ENCODE measurements around the gene RCN2. TPM values are rescaled to one million over a fixed set of nuclear protein-coding genes. Genes with fewer than 3 reads are reported as not detected.
"Not testable (repeated sequence)": the region's sequence is repeated elsewhere in the genome, so short reads cannot be mapped to it uniquely, and the experiment has no call there.

Gene RCN2
- total RNA-seq, 1 donor from 2014 or later, result 35.9 TPM

DNA sequence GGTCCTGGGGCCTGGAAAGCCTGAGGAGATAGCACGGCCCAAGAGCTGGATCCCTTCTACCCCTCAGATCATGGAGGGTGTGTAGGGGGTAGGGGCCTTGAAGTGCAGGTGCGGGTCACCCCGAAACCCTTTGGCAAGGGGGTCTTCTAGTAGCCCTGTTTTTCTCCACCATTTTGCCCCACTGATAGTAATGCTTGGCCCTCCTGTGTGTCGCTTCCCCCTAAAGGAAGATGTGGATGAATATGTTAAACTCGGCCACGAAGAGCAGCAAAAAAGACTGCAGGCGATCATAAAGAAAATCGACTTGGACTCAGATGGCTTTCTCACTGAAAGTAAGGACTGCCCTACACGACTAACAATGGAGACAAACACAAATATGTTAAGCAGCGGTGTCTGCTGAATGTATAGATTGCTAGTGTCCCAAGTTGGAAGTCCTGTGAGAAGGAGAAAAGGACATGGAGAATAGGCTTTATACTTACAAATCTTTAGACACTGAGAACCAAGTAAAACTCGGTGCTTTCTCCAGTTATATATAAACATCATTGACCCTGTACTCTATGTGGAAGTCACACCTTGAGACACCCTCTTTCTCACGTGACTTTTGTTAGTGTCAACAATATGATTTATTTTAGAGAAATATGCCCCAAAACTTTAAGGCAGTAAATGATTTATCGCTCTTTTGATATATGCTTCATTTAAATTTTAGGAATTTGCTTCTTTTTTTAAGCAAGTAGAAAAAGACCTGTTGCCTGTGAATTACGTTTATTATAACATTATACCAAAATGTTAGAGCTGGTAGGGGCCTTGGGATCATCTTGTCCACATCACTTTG lies 802 bp downstream of the RCN2 start:
- peak in 1 of 2 donors; percentile 15 for DNase-seq (ENCODE audit: low read depth in 2 of 2)

DNA sequence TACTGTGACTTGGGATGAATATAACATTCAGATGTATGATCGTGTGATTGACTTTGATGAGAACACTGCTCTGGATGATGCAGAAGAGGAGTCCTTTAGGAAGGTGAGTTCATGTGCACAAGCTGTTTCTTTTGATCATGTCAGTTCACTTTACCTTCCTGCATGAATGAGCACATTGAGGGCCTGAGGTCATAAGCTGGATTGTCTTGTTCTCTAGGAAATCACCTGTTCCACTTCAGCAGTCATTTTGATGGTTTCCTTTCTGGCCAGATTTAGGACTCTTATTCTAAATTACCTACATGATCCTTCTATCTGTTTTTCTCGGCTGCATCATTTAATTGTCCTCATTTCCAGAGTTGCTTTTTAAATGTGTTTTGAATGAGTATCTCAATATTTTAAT lies 4.1 kb downstream of the RCN2 start:
- no peak for DNase-seq (ENCODE audit: low read depth in 2 of 2)

DNA sequence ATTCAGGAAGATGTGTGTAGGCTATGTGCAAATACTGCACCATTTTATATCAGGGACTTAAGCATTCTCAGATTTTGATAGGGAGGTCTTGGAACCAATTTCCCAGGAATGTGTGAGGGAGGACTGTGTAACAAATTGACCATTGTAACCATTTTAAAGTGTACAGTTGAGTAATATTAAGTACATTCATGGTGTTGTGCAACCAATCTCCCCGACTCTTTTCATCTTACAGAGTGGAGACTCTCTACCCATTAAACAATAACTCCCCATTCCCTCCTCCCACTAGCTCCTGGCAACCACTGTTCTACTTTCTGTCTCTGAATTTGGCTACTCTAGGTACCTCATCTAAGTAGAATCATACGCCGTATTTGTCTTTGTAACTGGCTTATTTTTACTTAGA lies 5.1 kb downstream of the RCN2 start:
- no peak for DNase-seq (ENCODE audit: low read depth in 2 of 2)

DNA sequence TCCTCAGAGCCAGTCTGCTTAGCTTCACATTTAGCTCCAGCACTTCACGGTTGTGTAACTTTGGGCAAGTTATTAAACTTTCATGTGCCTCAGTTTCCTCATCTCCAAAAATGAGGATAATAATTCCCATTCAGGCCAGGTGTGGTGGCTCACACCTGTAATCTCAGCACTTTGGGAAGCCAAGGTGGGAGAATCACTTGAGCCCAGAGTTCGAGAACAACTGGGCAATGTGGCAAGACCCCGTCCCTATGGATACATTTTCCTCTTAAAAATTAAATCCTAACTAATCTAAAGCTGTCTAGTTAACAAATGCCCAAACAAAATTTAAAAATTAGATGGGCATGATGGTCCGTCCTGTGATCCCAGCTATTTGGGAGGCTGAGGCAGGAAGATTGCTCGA lies 7.2 kb downstream of the RCN2 start:
- DNase-seq (ENCODE audit: low read depth in 2 of 2), result no peak

DNA sequence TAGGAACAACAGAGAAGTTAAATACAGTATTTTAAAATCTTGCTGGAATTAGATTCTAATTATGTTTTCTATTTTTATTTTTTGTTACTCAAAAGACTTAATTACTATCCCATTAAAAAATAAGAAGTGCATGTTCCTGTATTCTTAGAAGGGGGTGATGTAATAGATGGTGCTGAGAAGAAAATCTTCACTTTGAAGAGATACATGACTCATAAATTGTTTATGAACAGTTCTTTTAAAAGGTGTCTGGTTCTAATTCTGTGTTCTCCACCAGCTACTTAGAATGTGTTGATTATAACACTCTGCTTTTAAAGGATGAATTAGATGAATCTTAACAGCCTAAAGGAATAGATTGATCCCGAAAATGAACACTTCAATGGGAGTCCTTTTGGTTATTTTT lies 8.2 kb downstream of the RCN2 start:
- DNase-seq (ENCODE audit: low read depth in 2 of 2), result no peak

DNA sequence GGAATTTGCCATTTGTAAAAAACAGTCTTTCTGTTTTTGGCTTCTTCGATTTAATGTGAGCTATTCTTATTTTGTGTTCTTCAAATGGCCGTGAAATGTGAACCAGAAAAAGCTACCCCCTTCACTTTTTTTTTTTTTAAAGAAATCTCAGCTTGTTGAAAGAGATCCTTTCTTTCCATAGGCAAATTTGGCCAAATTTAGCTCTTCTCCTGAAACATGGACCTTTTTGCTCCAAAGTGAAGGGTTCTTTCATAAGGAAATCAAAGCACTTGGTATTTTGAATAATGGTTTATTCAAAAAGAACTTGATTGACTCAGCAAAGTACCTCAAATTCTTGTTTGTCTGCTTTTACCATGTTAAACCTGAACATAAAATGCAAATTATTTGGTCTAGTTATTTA lies 10.1 kb downstream of the RCN2 start:
- no peak for DNase-seq (ENCODE audit: low read depth in 2 of 2)

DNA sequence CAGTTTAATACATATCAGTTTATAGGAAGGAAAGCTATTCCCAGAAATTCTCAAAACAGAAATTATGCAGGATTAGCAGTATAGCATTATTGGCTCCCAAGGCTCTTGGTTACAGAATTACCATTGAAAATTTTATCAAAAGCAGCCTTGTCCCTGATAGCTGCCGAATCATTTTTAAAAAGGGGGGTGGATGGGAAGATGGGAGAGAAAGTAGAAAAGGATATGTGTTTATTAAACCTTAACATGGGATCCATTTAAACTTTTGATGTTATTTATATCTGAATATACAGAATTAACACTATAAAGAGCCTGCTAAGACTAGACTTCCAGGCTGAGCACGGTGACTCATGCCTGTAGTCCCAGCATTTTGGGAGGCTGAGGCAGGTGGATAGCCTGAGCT lies 10.8 kb downstream of the RCN2 start:
- DNase-seq (ENCODE audit: low read depth in 2 of 2), result no peak

DNA sequence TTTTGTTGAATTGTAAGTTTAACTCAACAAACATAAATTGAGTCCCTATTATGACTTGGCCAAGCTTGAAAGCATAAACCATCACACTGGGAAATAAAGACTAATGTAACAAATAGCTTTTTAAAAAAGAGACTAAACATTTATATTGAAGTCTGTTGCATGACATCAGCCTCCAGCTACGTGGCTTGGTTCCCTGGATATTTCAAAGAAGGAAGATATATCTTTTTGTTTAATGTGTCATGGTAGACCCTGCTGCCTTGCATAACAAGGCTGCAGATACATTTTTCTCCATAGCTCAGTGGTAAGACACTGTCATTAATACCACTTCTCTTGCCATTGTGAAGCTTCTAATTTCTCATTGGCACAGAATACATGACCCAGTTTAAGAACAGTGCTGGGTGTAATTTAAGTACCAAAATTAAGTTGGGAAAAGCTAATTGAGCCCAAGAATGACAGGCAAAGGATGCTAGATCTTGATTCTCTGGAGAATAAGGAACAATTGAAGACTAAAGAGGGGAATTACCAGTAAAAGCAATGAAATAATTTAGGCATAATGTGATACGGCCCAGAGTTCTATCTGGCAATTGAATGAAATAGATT lies 14.0 kb downstream of the RCN2 start:
- DNase-seq (ENCODE audit: low read depth in 2 of 2), result no peak

DNA sequence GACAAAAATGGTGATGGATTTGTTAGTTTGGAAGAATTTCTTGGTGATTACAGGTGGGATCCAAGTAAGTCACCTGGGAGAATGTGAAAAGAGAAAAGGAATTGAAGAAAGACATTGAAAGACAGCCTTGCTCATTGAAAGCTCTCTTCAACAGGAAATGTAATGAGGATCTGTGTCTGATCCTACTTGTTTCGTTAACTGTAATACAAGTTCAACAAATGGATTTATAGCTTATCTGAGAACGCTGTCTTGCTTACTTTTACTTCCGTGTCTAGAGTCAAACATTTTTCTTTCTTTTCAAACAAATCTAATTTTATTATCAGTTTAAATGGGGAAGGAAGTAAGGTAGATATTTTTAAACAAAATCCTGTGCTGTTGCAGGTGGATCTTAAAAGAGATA lies 15.9 kb downstream of the RCN2 start:
- no peak for DNase-seq (ENCODE audit: low read depth in 2 of 2)

DNA sequence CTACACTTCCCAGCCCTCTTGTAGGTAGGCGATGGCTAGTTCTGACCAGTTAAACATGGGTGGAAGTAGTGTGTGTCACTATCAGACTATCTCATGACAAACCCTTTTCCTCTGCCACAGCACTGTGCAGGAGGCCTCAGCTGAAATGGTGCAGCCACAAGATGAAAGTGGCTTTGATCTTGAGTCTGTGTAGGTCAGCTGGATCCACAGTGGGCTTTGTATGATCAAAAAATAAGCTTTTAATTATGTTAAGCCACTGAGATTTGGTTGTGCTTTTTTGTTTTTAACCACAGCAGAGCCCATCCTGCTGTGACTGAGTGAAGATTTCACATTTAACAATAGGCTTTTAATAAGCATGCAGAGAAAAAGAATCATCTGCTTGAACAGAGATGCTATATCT lies 19.7 kb downstream of the RCN2 start:
- DNase-seq (ENCODE audit: low read depth in 2 of 2), result no peak

DNA sequence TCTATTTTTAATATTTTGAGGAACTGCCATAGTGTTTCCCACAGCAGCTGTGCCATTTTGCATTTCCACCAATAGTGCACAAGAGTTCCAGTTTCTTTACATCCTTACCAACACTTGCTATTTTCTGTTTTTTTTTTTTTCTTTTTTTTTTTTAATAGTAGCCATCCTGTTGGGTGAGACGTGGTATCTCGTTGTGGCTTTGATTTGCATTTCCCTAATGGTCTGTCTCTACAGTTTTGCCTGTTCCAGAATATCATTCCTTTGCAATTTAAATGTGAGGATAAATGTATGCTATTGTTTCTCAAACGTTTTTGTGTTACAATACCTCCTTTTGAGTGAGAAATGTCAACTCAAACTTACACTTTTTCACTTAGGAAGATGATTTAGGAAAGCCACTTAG lies 22.4 kb downstream of the RCN2 start:
- no peak for DNase-seq (ENCODE audit: low read depth in 2 of 2)

DNA sequence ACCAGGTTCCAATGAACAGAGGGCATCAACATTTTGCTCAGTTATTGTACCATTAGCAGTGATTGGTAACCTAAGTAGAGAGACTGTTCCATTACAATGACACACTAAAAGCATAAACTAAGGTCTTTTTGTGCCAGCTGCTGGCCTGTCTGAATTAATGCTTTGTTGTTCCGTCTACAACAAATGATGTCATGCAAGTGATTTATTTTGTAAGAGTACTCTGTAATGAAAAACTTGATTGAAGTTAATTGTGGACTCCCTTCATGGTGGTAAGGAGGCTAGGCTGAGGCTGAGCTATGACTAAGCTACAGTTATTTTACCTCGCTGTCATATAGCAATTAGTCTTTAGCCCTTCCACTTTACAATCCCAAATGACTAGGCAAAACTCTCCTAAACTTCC lies 23.2 kb downstream of the RCN2 start:
- no peak for DNase-seq (ENCODE audit: low read depth in 2 of 2)

DNA sequence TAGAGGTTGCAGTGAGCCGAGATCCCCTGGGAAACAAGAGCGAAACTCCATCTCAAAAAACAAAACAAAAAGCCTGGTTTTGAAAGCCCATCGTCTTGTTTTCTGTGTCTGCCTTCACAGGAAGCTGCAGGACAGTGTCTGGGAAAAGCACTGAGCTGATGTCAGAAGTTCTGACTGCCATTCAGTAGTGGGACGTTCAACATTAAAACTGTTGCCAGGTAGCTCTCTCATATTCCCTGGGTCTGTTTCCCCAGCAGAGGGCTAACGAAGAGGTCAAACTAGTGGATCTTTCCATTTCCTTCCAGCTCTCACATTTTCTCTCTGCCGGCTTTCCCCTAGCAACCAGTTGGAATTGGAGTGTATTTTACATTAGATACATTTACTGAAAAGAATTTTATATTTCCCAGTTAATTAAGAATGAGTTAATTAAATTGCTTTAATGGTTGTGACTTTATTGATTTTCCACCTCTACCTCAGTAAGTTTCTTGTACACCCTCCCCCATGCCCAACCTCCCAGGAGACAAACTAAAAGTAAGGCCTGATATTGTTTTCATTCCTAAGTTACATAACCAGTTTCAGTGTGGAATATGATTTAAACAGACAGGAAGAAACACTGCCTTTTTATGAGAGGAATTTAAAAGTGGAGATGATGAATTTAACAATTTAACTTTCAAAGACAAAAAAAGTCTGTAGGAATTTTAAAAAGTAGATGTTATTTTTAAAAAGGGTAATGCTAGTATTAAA lies 29.9 kb downstream of the RCN2 start:
- peak; percentile 60 to 75 for DNase-seq (ENCODE audit: low read depth in 2 of 2)

DNA sequence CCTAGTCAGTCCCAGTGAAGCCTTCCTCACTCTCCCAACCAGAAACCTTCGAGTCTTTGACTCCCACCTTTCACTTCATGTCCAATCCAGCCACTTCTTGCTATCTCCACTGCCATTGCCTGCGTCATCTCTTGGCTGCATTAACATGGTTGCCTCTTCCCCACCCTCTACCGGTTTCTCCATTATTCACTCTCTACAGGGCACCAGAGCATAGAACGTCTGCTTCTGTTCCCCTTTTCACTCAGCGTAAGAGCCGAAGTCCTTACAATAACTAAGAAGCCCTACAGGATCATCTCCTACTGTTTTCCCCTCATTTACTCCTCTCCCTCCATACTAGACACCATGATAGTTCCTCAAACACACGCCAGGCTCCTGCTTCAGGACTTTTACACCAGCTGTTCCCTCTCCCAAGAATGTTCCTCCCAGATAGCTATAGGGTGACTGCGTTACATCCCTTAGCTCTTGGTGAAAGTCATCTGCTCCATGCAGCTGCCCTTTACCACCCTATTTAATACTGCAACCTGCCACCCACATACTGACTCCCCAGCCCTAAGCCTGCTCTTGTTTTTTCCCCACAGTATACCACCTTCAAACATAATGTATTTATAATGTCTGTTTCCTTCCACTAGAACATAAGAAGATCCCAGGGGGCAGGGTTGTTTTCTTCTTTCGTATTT lies 30.9 kb downstream of the RCN2 start:
- no peak for DNase-seq (ENCODE audit: low read depth in 2 of 2)

DNA sequence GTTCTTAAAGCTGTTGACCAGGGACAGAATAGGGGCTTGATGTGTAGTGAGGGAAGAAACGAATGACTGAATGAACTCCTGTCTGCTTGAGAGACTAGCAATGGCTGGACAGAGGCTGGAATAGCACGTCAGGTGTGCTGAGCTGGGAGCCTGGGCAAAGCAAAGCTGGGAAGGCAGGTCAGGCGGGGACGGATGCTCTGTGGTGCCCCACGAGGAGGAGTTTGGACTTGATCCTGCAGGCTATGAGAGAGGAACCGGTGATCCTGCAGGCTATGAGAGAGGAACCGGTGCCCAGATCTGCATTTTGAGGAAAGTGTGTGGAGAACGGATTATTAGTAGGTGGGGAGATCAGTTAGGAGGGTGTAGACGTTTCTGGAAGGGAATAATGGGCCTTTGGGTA lies 32.0 kb downstream of the RCN2 start:
- no peak for DNase-seq (ENCODE audit: low read depth in 2 of 2)

DNA sequence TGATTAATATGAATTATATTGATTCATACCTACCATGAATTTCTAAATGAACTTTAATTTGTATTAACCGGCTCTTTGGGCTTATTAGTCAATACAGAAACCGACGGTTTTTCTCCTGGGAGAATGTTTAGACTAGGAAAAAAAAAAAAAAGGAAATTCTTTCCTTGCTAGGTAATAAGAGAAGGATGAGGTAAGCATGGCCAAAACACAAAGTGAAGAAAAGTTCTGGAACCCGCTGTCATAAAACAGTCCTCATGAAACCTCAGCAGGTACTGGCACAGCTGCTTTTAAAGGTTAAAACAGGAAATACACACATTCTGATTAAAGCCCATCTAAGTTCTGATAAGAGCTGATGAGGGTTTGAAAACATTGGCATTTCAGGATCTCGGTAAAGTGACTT lies 32.6 kb downstream of the RCN2 start:
- peak in 1 of 2 donors; percentile 21 for DNase-seq (ENCODE audit: low read depth in 2 of 2)

DNA sequence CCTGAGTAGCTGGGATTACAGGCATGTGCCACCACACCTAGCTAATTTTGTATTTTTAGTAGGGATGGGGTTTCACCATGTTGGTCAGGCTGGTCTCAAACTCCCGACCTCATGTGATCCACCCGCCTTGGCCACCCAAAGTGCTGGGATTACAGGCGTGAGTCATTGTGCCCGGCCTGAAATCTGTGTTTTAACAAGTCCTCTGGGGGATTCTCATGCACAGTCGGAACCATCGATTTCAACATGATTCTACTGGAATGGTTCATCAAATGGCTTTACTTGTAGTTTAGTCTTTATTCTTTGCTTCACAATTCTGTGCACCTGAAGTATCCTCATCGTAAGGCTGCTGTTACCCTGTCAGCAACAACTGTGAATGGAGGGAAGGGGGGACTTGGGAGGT lies 34.5 kb downstream of the RCN2 start:
- not testable (repeated sequence) for DNase-seq (ENCODE audit: low read depth in 2 of 2)

DNA sequence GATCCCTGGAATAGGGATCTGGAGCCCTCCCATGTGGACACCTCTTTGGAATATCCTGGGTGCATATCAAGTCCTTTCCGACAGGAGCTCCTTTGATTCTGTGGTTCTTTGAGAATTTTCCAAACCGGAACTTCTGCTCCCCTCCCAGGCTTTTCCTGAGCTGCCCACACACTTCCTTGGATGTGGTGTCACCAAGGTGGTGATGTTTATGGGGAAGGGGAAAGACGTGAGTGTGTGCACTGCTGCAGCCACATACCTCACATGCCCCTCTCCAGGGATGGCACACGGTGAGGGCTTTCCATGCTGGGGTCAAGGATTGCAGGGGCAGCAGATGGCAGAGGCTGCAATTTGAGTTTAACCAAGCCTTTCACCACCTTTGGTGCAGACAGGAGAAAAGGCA lies 35.5 kb downstream of the RCN2 start:
- peak in 1 of 2 donors; percentile 55 for DNase-seq (ENCODE audit: low read depth in 2 of 2)

DNA sequence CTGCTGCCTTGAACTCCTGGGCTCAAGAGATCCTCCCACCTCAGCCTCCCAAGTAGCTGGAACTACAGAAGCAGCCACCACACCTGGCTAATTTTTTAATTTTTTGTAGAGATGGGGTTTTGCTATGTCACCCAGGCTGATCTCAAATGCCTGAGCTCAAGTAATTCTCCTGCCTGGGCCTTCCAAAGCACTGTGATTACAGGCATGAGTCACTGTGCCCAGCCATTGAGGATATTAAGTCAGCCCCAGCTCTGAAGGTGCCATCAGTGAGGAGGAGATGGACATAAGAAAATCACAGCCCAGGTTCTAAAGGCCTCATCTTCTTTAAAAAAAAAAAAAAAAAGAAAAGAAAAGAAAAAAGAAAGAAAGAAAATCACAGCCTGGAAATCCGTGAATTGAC lies 36.8 kb downstream of the RCN2 start:
- DNase-seq (ENCODE audit: low read depth in 2 of 2), result peak in 1 of 2 donors; percentile 28

DNA sequence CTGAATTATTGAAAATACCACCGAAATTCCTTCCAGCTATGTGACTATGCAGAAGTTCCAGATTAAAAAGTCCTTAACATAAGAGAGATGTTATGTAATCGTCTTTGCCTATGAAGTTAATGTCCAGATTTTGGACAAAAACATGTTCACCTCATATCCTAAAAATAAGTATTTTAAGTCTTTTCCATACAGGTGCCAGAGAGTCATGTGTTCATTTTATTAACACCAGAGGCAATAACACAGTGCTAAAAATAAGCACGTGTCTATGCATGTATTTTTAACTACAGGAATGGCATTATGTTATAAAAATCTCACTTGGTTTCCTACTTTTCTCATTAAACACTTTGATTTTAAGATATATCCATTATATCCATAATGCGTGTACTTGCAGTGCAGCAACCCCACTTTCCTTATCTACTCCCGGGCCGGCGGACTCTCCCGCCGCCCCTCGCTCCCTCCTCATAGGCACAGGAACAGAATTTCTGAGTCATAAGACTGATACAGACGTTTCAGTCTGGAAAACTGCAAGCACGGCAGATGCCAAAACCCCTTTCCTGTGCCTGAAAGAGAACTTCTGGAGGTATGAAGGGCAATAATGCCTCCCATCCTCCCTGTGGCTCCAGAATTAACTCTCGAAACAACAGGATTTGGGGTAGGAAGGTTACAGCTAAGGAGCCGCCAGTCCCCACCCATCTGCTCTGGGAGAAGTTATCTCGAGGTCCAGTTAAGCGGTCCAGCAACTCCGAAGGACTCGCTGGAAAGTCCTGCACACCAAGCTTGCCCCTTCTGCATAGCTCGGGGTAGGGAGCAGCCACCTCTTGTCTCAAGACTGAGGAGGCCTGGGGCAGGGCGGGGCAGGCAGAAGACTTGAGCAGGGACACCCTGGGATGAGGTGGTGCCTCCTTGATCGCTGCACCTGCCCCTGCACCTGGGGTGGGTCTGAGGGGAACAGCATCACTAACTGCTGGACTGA lies 41.1 kb downstream of the RCN2 start:
- DNase-seq (ENCODE audit: low read depth in 2 of 2), result peak in 1 of 2 donors; percentile 52

DNA sequence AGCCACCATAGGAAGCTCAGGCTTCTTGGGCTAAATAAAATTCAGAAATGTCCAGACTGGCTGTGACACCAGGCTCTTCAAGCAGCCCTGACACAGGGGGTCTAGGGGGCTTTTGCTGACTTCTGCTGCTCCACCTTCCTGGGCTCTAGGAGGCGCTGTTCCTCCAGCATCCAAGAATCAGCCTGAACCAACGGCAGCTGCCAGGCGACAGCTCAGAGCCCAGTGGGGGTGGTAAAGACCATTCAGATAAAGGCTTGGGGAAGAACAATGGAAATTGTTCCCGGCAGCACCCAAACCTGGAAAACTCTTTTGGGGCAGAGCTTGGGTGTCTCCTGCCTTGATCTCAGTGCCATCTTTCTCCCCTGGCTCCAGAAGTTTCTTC lies 41.8 kb downstream of the RCN2 start:
- peak; percentile 30 to 69 for DNase-seq (ENCODE audit: low read depth in 2 of 2)

Data from dermis microvascular lymphatic vessel endothelial cell (primary cell).